HG03575 (cell line): ENCODE measurements around the gene PDE8A.
"Not testable (repeated sequence)": the region's sequence is repeated elsewhere in the genome, so short reads cannot be mapped to it uniquely, and the experiment has no call there.

Experiments used
- ATAC-seq: cut with Tn5 transposase; IDR thresholded peaks from one replicate; pipeline ENCODE4 v1.9.1; 2021; ENCODE audit not compliant: unreplicated experiment, insufficient number of reproducible peaks, low FRiP score; ENCODE audit errors: extremely low read depth

Gene PDE8A

DNA sequence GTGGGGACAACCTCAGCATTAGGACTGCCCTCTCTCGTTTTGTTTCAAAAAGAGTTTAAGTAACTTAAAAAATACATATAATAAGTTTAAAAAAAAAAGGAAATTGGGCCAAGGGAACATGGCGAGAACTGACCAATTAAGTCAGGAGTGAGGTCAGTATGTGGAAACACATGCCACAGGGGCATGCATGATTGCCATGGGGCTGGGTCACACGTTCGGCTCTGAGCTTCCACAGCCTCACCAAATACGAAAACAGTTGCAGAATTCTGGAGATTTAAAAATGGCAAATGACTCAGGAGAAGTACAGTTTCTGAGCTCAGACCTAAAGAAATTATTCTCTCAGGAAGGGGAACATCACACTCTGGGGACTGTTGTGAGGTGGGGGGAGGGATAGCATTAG lies 24.1 kb downstream of the PDE8A start:
- ATAC-seq = no peak

DNA sequence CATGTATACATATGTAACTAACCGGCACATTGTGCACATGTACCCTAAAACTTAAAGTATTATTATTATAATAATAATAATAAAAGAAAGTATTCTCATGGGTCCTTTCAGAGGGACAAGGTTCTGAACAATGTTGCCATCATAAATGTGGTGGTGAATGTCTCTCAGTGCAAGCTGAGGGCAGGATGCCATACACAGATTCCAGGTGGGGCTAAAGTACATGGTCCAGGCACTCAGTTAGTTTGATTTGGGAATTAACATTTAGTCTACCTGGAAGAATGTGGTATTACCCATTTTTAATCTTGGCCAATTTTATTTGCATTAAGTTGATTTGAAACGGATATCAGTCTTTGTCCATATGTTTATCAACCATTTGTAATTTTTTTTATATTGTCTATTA lies 24.5 kb downstream of the PDE8A start:
- no peak for ATAC-seq

DNA sequence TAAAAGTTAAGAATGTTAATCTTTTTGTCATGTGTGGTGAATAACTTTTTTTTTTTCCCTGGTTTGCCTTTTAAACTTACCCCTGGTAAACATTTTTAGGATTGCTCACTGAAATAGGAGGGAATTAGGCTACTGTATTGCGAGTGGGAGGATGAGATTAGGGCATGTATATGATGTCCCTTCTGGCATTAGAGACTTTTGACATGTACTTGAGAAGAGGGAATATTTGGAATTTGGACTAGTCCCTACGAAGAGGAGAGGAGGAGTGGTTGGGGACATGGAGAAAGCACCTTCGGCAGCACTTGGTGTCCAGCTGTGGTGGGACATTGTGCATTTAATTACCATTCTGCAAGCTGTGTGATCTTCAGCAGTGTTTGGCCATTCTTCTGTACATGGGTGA lies 25.0 kb downstream of the PDE8A start:
- no peak for ATAC-seq

DNA sequence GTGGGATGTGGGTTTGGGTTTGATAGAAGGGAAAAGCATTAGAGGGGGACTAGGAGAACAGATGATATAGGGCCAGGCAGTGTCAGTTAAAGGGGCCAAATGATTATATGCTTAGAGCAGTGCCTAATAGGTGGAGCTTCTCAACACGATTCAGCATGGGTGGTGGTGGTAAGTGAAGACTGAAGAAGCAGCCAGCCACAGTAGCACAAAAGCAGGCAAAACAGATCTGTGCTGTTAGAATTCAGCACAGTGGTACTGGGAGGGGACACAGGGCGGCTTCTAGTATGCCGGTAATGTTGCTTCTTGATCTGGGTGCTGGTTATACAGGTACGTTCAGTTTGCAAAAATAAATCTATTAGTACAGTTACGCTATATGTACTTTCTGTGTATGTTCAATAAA lies 25.5 kb downstream of the PDE8A start:
- no peak for ATAC-seq

DNA sequence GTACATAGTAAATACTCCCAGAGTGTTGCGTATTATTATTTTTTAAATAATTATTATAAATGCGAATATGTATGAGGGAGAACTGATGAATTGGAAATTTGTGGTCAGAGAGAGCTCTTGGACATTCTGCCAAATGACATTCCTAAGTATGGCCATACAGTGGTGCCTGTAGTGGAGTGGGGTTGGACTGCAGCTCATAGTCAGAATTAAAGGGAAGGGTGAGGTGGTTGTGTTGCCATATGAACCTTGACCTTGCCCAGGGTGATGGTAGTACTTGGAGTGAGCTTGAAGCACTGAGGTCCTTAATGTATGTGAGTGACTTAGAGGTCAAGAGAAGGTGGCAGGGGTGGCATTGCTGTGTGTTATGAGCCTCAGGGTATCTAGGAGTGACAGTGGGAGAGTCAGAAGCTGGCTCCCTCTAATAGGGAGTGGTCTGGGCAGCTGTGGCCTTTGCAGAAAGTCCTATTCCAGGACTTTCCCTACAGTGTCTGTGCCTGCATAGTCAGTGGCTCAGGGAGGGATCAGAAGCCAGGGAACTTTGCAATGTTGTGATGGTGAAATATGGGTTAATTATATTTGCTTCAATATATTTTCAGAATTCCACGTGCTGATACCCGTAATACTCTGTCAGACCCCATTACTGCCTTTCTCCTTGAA lies 26.2 kb downstream of the PDE8A start:
- ATAC-seq = no peak

DNA sequence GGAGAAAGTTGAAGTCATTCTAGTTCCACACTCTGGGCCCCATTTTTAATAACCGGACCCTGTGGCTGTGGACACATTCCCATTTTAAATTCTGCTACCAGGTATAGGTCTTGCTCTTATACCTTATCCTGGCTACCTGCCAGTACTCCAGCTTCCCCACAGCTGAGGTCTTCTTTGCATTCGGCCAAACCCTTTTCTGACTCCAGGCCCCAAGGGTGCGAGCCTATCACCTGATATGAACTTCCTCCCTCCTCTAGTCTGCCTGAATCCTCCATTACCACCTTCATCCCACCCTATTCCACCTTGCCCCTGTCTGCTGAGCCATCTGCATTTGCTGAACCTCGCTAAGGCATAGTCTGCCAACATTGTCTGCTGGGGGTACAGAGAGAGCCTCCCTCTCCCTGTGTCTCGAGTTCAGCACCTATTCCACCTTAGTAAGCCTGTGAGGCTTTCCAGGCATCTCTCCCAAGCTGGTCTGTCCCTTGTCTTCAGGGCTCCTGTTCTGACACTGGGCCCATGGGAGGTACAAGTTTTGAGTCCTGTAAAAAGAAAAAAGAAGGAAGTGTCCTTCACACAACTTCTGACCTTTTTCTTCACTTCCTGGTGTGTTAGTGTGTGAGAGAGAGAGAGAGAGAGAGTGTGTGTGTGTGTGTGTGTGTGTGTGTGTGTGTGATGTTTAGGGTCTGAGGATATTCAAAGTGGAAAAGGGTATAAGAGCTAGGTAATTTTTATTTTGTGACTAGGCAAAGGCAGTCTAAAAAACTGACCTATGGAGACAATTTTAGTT lies 27.0 kb downstream of the PDE8A start:
- no peak for ATAC-seq

GRCh38 chr15:85009435-85009834 lies 27.8 kb downstream of the PDE8A start:
- no peak for ATAC-seq

DNA sequence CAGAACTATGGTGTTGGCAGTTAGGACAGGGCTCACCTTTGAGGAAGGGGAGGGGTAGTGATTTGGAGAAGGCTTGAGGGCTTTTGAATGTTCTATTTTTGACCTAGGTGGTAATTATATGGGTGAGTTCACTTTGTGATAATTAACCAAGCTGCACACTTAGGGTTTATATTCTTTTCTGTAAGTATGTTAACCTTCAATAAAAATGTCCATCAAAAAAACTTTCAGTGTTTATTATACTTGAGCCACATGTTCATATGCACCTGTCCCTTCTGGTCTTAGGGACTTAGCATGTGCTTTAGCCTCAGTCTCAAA lies 28.4 kb downstream of the PDE8A start:
- ATAC-seq = no peak

GRCh38 chr15:85010386-85011159 lies 28.9 kb downstream of the PDE8A start:
- ATAC-seq = no peak

DNA sequence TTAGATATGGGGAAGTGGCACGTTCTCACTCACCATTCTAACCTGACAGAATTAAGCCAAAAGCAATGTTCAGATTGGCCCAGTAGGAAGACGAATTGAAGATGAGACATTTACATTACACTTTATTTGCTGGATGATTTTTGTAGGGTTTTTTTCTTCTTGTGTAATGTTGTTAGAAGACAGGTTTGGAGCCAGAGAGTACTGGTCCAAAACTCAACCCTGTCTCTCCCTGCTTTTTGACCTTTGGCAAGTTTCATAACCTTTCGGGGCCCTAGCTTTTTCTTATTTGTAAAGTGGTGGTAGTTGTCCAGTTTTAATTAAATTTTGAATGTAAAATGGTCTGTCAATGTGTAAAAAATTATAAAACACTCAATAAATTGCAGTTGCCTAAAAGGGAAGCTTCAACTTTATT lies 29.5 kb downstream of the PDE8A start:
- ATAC-seq = no peak

DNA sequence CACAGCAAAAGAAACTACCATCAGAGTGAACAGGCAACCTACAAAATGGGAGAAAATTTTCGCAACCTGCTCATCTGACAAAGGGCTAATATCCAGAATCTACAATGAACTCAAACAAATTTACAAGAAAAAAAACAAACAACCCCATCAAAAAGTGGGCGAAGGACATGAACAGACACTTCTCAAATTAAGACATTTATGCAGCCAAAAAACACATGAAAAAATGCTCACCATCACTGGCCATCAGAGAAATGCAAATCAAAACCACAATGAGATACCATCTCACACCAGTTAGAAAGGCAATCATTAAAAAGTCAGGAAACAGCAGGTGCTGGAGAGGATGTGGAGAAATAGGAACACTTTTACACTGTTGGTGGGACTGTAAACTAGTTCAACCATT lies 30.1 kb downstream of the PDE8A start:
- not testable (repeated sequence) for ATAC-seq

GRCh38 chr15:85013785-85014184 lies 32.1 kb downstream of the PDE8A start:
- no peak for ATAC-seq

GRCh38 chr15:85014932-85015331 lies 33.3 kb downstream of the PDE8A start:
- ATAC-seq = no peak

- ATAC-seq = no peak
Observed at GRCh38 chr15:85016275-85016674, 34.6 kb downstream of the PDE8A start.

- no peak for ATAC-seq
Observed at GRCh38 chr15:85019815-85020590, 38.3 kb downstream of the PDE8A start.

DNA sequence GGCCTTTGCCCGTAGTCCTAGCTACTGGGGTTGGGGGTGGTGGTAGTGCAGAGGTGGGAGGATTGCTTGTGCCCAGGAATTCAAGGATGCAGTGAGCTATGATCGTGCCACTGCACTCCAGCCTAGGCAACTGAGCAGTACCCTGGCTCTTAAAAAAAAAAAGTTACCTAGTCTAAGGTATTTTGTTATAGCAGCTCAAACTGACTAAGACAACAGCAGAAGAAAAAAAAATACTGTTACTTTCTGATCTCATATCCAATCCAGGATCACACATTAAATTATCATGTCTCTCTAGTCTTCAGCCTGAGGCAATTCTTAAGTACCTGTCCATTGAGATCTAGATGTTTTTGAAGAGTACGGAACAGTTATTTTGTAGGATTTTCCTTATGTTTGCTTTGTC lies 39.8 kb downstream of the PDE8A start:
- ATAC-seq = no peak

- ATAC-seq = no peak
Observed at GRCh38 chr15:85022860-85023403, 41.3 kb downstream of the PDE8A start.

- ATAC-seq = no peak
Observed at GRCh38 chr15:85024003-85024402, 42.3 kb downstream of the PDE8A start.
